Stimulated activated naive CD4-positive, alpha-beta T cell (primary cell): Measurements from ENCODE around the gene NCS1.
A peak's percentile ranks its signal among the peaks of the same experiment; 100 is the strongest.
"Not testable (repeated sequence)": the region's sequence is repeated elsewhere in the genome, so short reads cannot be mapped to it uniquely, and the experiment has no call there.

Source experiments
- DNase-seq, 6 experiments: peaks; one replicate each; lab custom pipeline; 2025; lab: John Stamatoyannopoulos, UW

The NCS1 gene

GRCh38 chr9:130239741-130240241 is 67.6 kb downstream of the NCS1 start:
- no peak for DNase-seq

- peak in 2 of 6 experiments; percentile 11 to 13 for DNase-seq
Observed at GRCh38 chr9:130240410-130241197, 68.4 kb downstream of the NCS1 start.

- no peak for DNase-seq
Observed at GRCh38 chr9:130241198-130241535, 69.0 kb downstream of the NCS1 start.

DNA sequence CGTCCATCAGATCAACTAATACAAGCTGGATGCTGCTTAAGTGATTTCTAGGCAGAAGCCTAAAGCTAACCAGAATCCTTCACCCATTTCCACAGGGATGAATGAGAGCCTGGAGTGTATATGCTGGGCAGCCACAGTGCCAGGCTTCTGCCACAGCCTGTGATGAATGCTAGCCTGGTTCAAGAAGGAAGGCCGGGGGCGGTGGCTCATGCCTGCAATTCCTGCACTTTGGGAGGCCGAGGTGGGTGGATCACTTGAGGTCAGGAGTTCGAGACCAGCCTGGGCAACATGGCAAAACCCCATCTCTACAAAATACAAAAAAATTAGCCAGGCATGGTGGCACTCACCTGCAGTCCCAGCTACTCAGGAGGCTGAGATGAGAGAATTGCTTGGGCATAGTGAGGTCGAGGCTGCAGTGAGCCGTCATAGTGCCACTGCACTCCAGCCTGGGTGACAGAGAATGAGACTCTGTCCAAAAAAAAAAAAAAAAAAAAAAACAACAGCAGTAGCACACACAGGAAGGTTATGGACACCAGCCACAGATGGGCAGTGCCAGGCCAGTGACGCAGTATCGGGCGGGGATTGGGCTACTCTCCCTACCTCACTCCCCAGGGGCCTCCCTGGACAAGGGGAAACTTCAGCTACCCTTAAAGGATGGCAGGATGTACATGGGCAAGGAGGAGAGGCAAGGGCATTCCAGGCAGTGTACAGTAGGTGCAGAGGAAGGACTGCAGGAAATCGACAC is 70.2 kb downstream of the NCS1 start:
- DNase-seq, result no peak

- DNase-seq, result peak; percentile 37 to 83 (median 67)
Observed at GRCh38 chr9:130243015-130243881, 71.0 kb downstream of the NCS1 start.

- no peak for DNase-seq
Observed at GRCh38 chr9:130243882-130244170, 71.6 kb downstream of the NCS1 start.

- DNase-seq, result no peak
Observed at GRCh38 chr9:130244548-130245165, 72.5 kb downstream of the NCS1 start.

DNA sequence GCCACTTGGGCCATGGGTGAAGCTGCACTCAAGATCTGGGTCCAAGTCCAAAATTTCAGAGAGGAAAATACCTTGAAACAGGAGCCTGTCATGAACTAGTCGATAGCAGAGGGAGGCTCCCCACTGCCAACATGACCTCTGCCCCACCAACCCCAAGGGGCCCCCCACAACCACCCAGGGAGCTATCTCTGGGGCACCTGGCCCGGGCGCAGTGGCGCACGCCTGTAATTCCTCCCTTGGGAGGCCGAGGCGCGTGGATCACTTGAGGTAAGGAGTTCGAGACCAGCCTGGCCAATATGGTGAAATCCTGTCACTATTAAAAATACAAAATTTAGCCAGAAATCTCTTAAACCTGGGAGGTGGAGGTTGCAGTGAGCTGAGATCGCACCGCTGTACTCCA is 73.3 kb downstream of the NCS1 start:
- no peak for DNase-seq

GRCh38 chr9:130246126-130246525 is 73.9 kb downstream of the NCS1 start:
- no peak for DNase-seq

DNA sequence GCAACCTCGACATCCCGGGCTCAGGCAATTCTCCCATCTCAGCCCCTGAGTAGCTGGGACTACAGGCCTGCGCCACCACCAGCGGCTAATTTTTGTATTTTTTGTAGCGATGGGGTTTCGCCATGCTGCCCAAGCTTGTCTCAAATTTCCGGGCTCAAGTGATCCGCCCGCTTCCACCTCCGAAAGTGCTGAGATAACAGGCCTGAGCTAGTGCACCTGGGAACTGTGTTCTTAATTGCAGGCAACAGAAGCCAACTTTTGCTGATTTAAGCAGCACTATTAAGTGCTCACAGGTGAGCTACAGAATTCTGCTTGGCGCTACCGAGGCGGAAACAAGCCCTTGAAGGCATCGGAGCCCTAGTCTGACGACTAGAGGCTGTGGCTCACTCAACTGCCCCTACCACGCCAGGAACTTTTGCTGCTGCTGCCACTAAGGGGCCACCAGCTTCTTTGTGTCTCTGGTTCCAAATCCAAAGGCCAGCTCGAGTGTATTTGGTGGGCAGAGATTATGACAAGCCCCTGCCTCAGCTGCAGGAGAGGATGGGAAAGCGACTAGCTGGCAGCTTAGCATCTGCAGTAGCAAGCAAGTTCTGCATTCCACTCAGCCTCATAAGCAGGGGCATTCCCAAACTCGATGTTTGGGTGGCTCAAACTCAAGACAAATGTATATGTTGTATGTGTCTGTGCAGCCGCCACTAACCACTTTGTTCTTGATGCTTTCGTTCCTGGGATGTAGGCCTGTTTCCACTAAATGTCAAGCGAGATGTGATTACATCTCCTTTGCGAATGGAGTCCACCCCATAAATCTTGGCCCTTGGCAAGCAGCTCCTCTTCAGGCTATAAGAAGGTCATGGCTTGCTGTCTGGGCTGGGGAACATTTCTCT is 82.8 kb downstream of the NCS1 start:
- DNase-seq, result no peak

DNA sequence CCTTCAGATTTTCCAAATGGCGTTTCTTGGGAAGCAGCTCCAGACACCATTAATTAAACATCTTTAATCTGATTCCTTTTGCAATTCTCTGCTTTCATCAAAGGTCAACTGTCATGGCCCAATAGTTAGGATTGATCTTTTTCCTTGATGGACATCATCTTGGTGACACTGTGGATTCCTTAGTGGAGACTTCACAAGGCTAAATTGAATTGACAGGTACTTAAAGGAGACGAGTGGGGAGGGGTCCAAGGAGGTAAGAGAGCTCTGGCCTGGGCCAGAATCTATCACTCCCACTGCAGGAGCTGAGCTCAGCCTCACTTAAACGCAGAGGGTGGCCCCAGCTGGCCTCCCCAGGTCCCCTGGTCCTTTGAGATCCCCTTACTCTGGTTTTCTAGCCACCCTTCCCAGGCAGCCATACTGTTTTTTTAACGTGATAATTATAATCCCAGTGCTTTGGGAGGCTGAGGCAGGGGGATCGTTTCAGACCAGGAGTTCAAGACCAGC is 83.5 kb downstream of the NCS1 start:
- no peak for DNase-seq

DNA sequence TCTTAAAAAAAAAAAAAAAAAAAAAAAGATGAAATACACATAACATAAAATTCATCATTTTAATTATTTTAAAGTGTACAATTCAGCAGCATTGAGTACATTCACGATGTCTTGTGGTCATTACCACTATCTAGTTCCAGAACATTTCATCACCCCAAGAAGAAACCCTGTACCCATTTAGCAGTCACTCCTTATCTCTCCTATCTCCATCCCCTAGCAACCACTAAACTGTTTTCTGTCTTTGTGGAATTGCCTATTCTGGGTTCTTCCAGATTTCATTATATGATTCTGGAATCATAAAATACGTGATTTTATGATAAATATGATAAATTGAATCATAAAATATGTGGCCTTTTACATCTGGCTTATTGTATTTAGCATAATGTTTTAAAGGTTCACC is 84.4 kb downstream of the NCS1 start:
- DNase-seq, result no peak

- DNase-seq, result not testable (repeated sequence)
Observed at GRCh38 chr9:130258137-130258536, 85.9 kb downstream of the NCS1 start.

- no peak for DNase-seq
Observed at GRCh38 chr9:130259044-130259443, 86.8 kb downstream of the NCS1 start.

GRCh38 chr9:130260816-130261765 is 88.9 kb downstream of the NCS1 start:
- DNase-seq, result no peak

DNA sequence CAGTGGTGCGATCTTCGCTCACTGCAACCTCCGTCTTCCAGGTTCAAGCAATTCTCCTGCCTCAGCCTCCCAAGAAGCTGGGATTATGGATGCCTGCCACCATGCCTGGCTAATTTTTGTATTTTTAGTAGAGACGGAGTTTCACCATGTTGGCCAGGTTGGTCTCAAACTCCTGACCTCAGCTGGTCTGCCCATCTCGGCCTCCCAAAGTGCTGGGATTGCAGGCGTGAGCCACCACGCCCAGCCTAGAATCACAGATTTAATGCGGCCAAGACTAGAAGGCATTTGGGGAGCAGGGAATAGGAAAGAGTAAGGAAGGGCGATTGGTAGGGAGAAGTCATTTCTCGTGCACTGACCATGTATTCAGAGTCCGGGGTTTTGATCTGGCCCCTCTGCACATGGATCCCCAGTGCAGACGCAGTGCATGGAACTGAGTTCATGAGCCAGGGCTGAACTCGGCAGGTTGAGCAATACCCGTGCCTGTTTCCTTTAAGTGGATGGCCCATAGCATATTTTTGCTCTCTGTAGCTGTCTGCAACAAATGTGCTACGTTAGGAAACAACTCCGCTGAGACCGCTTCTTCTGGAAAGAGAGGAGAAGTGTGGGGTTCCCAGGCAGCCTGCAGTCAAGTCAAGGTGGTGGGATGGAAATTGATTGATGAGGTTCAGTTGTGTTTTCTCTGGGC is 90.0 kb downstream of the NCS1 start:
- DNase-seq, result no peak

GRCh38 chr9:130262771-130263170 is 90.6 kb downstream of the NCS1 start:
- DNase-seq, result no peak

DNA sequence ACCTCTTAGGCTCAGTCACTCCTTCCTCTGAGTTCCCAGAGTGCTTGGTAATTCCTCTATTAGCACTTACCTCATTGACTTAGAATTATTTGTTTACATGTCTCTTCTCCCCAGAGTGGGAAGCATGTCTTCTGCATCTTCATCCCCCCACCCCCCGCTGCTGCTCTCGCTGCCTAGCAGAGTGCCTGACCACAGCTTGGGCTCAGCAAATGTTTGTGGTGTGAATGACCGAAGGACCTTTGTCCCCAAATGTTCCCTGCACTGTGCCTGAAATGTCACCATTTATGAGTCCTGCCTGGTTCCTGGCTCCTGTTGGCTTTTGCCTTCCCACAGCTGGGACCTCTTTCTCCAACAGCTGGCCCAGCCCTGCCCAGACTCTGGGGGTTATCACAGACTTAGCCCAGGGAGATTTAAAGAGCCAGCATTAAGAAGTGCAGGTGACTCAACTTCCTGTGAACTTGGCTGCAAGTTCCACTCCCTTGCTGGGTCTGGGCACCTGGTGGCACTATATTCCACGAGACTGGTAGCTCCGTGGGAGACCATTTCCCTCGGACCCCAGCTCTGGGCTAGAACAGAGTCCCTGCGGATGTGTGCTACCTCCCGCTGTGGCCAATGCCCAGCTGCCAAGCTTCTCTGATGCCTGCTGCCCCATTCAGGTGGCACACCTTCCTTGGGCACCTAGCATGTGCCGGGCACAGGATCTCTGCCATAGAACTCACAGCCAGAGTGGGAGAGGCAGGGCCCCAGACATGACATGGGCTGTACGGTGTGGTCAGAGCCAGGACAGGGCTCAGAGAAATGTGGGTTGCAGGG is 91.6 kb downstream of the NCS1 start:
- no peak for DNase-seq
